Hepatocyte (in vitro differentiated cells): ENCODE measurements around the gene ZBTB7C. TPM values are rescaled to one million over a fixed set of nuclear protein-coding genes. Genes with fewer than 3 reads are reported as not detected.

Experiments used
- DNase-seq: peaks from one replicate; pipeline ENCODE4 v3.0.0-alpha.2; 2016; ENCODE audit warnings: low spot score
- H2AFZ ChIP-seq: fragments of 200-600 bp; sonication (generic); 2 replicates; pipeline ENCODE4 v1.6.0; 2016; ENCODE audit warnings: antibody characterized with exemption, mild to moderate bottlenecking
- H3K27ac ChIP-seq: fragments of 200-600 bp; sonication (generic); 2 replicates; pipeline ENCODE4 v1.5.1; 2016; ENCODE audit warnings: mild to moderate bottlenecking
- H3K27me3 ChIP-seq: fragments of 200-600 bp; sonication (generic); 2 replicates; pipeline ENCODE4 v1.6.1; 2016
- H3K36me3 ChIP-seq: fragments of 200-600 bp; sonication (generic); replicated peaks from 2 replicates; pipeline ENCODE4 v1.5.1; 2016; ENCODE audit warnings: low read depth; ENCODE audit not compliant: insufficient read depth
- H3K4me1 ChIP-seq: fragments of 200-600 bp; sonication (generic); 2 replicates; pipeline ENCODE4 v1.5.1; 2016; ENCODE audit warnings: mild to moderate bottlenecking, moderate library complexity; ENCODE audit not compliant: insufficient read depth
- H3K4me2 ChIP-seq: fragments of 200-600 bp; sonication (generic); 2 replicates; pipeline ENCODE4 v1.6.0; 2016
- H3K4me3 ChIP-seq: fragments of 200-600 bp; sonication (generic); 2 replicates; pipeline ENCODE4 v1.5.1; 2016; ENCODE audit warnings: mild to moderate bottlenecking
- H3K79me2 ChIP-seq: fragments of 200-600 bp; sonication (generic); 2 replicates; pipeline ENCODE4 v1.6.0; 2017; ENCODE audit warnings: mild to moderate bottlenecking
- H3K9me2 ChIP-seq: fragments of 200-600 bp; sonication (generic); replicated peaks from 2 replicates; pipeline ENCODE4 v1.6.0; 2017; ENCODE audit warnings: mild to moderate bottlenecking; ENCODE audit not compliant: insufficient read depth
- H3K9me3 ChIP-seq: fragments of 200-600 bp; sonication (generic); 2 replicates; pipeline ENCODE4 v1.5.1; 2016; ENCODE audit warnings: low read depth, mild to moderate bottlenecking
- H4K20me1 ChIP-seq: fragments of 200-600 bp; sonication (generic); 2 replicates; pipeline ENCODE4 v1.6.0; 2016; ENCODE audit warnings: mild to moderate bottlenecking; ENCODE audit not compliant: insufficient read depth, poor library complexity, severe bottlenecking
- CTCF ChIP-seq: fragments of 200-600 bp; sonication (generic); IDR thresholded peaks from 2 replicates; pipeline ENCODE4 v1.5.1; 2016; ENCODE audit warnings: antibody characterized with exemption, mild to moderate bottlenecking; ENCODE audit not compliant: poor library complexity
- EZH2 ChIP-seq: fragments of 200-600 bp; sonication (generic); IDR thresholded peaks from 2 replicates; pipeline ENCODE4 v1.6.1; 2016; ENCODE audit warnings: antibody characterized with exemption, mild to moderate bottlenecking, borderline replicate concordance
- EZH2phosphoT487 ChIP-seq: fragments of 200-600 bp; sonication (generic); IDR thresholded peaks from one replicate; pipeline ENCODE4 v1.6.1; 2018; ENCODE audit warnings: antibody characterized with exemption, mild to moderate bottlenecking, low read depth, moderate library complexity; ENCODE audit not compliant: unreplicated experiment, severe bottlenecking
- WGBS: methylation state at CpG from one replicate; pipeline ENCODE4 v1.1.6; 2016; ENCODE audit warnings: low lambda C conversion rate; ENCODE audit errors: missing lambda C conversion rate; 5-methylcytosine and 5-hydroxymethylcytosine counted together
- polyA plus RNA-seq: library from polyadenylated mRNA; unstranded; fragments of >200 nt; fragmentation: Nextera tagmentation; extraction: Ambion mirVana; gene quantifications from 2 replicates; pipeline ENCODE4 v1.2.1, GENCODE V29; 2016
- total RNA-seq: library from RNA; depleted of rRNA; stranded (reverse); fragments of >200 nt; gene quantifications from 2 replicates; pipeline ENCODE4 v1.2.3, GENCODE V29; 2014

Gene ZBTB7C
- total and polyA plus RNA-seq, 2 experiments from 2014 or later: 0.70 to 1.0 TPM

- Histone ChIP-seq H3K27ac (no peak overlapping the region), H3K27me3 (no peaks in the 10 kb centered on the region), H4K20me1 (no peaks in the 10 kb centered on the region), H2AFZ (no peak overlapping the region), H3K9me2 (no peaks in the 10 kb centered on the region), H3K4me1 (no peaks in the 10 kb centered on the region), H3K4me3 (no peak overlapping the region), H3K36me3 (no peaks in the 10 kb centered on the region), H3K79me2 (no peaks in the 10 kb centered on the region), H3K4me2 (no peak overlapping the region), H3K9me3 (no peaks in the 10 kb centered on the region)
- WGBS: 84% methylated on average over 4 of the region's 4 CpGs
- DNase-seq: no peak
- TF ChIP-seq EZH2phosphoT487: no peak
- TF ChIP-seq EZH2: no peak
- TF ChIP-seq CTCF: no peak
These were observed 285.2 kb downstream of the ZBTB7C start for GRCh38 chr18:48123941-48124340.

- TF ChIP-seq EZH2 (no peak), CTCF (no peak), EZH2phosphoT487 (no peak)
- no peaks in the 10 kb centered on the region for H3K79me2 ChIP-seq
- H2AFZ ChIP-seq: no peak overlapping the region
- no peak overlapping the region for H3K4me2 ChIP-seq
- 84% methylated on average over 6 of the region's 6 CpGs for WGBS
- no peaks in the 10 kb centered on the region for H3K4me1 ChIP-seq
- H3K27me3 ChIP-seq: no peaks in the 10 kb centered on the region
- H3K36me3 ChIP-seq: no peaks in the 10 kb centered on the region
- no peaks in the 10 kb centered on the region for H3K9me2 ChIP-seq
- no peak overlapping the region for H3K27ac ChIP-seq
- H3K9me3 ChIP-seq: no peaks in the 10 kb centered on the region
- DNase-seq: no peak
- no peaks in the 10 kb centered on the region for H4K20me1 ChIP-seq
- no peak overlapping the region for H3K4me3 ChIP-seq
These were observed 285.9 kb downstream of the ZBTB7C start for GRCh38 chr18:48123324-48123723.

- no peaks in the 10 kb centered on the region for H3K9me3 ChIP-seq
- H3K4me1 ChIP-seq: no peaks in the 10 kb centered on the region
- H3K27ac ChIP-seq: no peak overlapping the region
- H3K9me2 ChIP-seq: no peaks in the 10 kb centered on the region
- H3K4me3 ChIP-seq: no peak overlapping the region
- 88% methylated on average over 4 of the region's 4 CpGs for WGBS
- no peak overlapping the region for H3K4me2 ChIP-seq
- no peaks in the 10 kb centered on the region for H3K36me3 ChIP-seq
- TF ChIP-seq CTCF (no peak), EZH2 (no peak), EZH2phosphoT487 (no peak)
- no peak overlapping the region for H2AFZ ChIP-seq
- no peaks in the 10 kb centered on the region for H3K79me2 ChIP-seq
- no peak for DNase-seq
- no peaks in the 10 kb centered on the region for H4K20me1 ChIP-seq
- H3K27me3 ChIP-seq: no peaks in the 10 kb centered on the region
These were observed 286.4 kb downstream of the ZBTB7C start for GRCh38 chr18:48122816-48123215.

- H2AFZ ChIP-seq: no peak overlapping the region
- no peaks in the 10 kb centered on the region for H4K20me1 ChIP-seq
- TF ChIP-seq EZH2 (no peak), CTCF (no peak), EZH2phosphoT487 (no peak)
- H3K36me3 ChIP-seq: no peaks in the 10 kb centered on the region
- no peak overlapping the region for H3K27ac ChIP-seq
- no peaks in the 10 kb centered on the region for H3K27me3 ChIP-seq
- no peaks in the 10 kb centered on the region for H3K79me2 ChIP-seq
- no peaks in the 10 kb centered on the region for H3K9me2 ChIP-seq
- H3K4me3 ChIP-seq: no peak overlapping the region
- H3K4me1 ChIP-seq: no peaks in the 10 kb centered on the region
- 79% methylated on average over 3 of the region's 3 CpGs for WGBS
- no peaks in the 10 kb centered on the region for H3K9me3 ChIP-seq
- H3K4me2 ChIP-seq: no peak overlapping the region
- no peak for DNase-seq
These were observed 286.8 kb downstream of the ZBTB7C start for GRCh38 chr18:48122376-48122775.
